DOHH2 (cell line): ENCODE measurements around the gene CACNB1.

Experiments used
- H3F3A ChIP-seq: fragments of 200-600 bp; sonication (generic), shearing (Covaris generic); 2 replicates; pipeline ENCODE4 v1.6.0; 2016; ENCODE audit warnings: antibody characterized with exemption, mild to moderate bottlenecking; ENCODE audit not compliant: control insufficient read depth, insufficient read depth
- H3K27ac ChIP-seq: fragments of 200-600 bp; sonication (generic); 2 replicates; pipeline ENCODE4 v1.5.1; 2014; ENCODE audit warnings: low read depth, mild to moderate bottlenecking, low read length, moderate library complexity
- H3K27me3 ChIP-seq: fragments of 200-600 bp; sonication (generic); 2 replicates; pipeline ENCODE4 v1.6.1; 2014; ENCODE audit warnings: mild to moderate bottlenecking, low read length, mixed read lengths; ENCODE audit not compliant: control insufficient read depth
- H3K36me3 ChIP-seq: fragments of 200-600 bp; sonication (generic); 2 replicates; pipeline ENCODE4 v1.6.1; 2014; ENCODE audit warnings: mild to moderate bottlenecking, low read length, moderate library complexity, mixed read lengths; ENCODE audit not compliant: control insufficient read depth
- H3K4me1 ChIP-seq: fragments of 200-600 bp; sonication (generic); 2 replicates; pipeline ENCODE4 v1.6.1; 2014; ENCODE audit warnings: mild to moderate bottlenecking, low read length, mixed read lengths; ENCODE audit not compliant: control insufficient read depth
- H3K4me2 ChIP-seq: fragments of 200-600 bp; sonication (generic); 2 replicates; pipeline ENCODE4 v1.6.0; 2014; ENCODE audit warnings: mild to moderate bottlenecking, low read length, moderate library complexity
- H3K4me3 ChIP-seq: fragments of 200-600 bp; sonication (generic); 2 replicates; pipeline ENCODE4 v1.5.1; 2014; ENCODE audit warnings: mild to moderate bottlenecking, low read length, mixed read lengths
- H3K79me2 ChIP-seq: fragments of 200-600 bp; sonication (generic); 2 replicates; pipeline ENCODE4 v1.6.1; 2014; ENCODE audit warnings: mild to moderate bottlenecking, low read length, mixed read lengths; ENCODE audit not compliant: control insufficient read depth
- H3K9me2 ChIP-seq: fragments of 200-600 bp; sonication (generic); replicated peaks from 2 replicates; pipeline ENCODE4 v1.6.1; 2014; ENCODE audit warnings: mild to moderate bottlenecking, low read length, mixed read lengths; ENCODE audit not compliant: control insufficient read depth
- H3K9me3 ChIP-seq: fragments of 200-600 bp; sonication (generic); 2 replicates; pipeline ENCODE4 v1.6.1; 2014; ENCODE audit warnings: antibody characterized with exemption, low read length, mixed read lengths; ENCODE audit not compliant: control insufficient read depth, insufficient read depth
- H4K20me1 ChIP-seq: fragments of 200-600 bp; sonication (generic); 2 replicates; pipeline ENCODE4 v1.6.0; 2014; ENCODE audit warnings: low read depth, mild to moderate bottlenecking, antibody characterized with exemption, low read length, moderate library complexity; ENCODE audit not compliant: control insufficient read depth, insufficient read depth
- CTCF ChIP-seq: fragments of 200-600 bp; sonication (generic); IDR thresholded peaks from one replicate; pipeline ENCODE4 v1.5.1; 2014; ENCODE audit warnings: antibody characterized with exemption, mild to moderate bottlenecking, low read depth, low read length; ENCODE audit not compliant: poor library complexity, severe bottlenecking
- EZH2phosphoT487 ChIP-seq: fragments of 200-600 bp; sonication (generic); IDR thresholded peaks from 2 replicates; pipeline ENCODE4 v1.6.1; 2017; ENCODE audit warnings: borderline replicate concordance, mild to moderate bottlenecking, antibody characterized with exemption, low read length, moderate library complexity, mixed read lengths

CACNB1 gene

GRCh38 chr17:39193346-39193745, 4.1 kb downstream of the CACNB1 start:
- Histone ChIP-seq H3K4me1 (peaks cover 23% of the 10 kb centered on the region), H3K27me3 (no peaks in the 10 kb centered on the region), H3K79me2 (peaks cover 28% of the 10 kb centered on the region), H3K4me2 (no peak overlapping the region), H3K9me3 (no peaks in the 10 kb centered on the region), H3F3A (peaks cover 4% of the 10 kb centered on the region), H3K27ac (no peak overlapping the region), H3K9me2 (no peaks in the 10 kb centered on the region), H3K4me3 (no peak overlapping the region), H3K36me3 (peaks cover 59% of the 10 kb centered on the region), H4K20me1 (peaks cover 5% of the 10 kb centered on the region; the same call in 1 of the 2 replicates)
- TF ChIP-seq EZH2phosphoT487 (no peak), CTCF (no peak)

DNA sequence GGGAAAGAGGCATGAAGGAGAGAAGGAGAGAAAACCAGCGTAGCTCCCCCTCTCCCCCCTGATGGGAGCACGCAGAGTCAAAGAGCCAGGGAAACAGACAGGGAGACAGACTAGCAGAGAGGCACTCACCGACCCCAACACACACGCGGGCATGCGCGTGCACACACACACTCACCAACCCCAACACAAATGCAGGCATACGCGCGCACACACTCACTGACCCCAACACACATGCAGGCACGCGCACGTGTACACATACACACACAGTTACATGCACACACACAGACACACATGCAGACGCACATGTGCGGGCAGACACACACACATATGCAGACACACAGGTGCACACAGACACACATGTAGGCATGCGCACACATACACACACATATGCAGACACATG, 4.6 kb downstream of the CACNB1 start:
- Histone ChIP-seq H3K27ac (no peak overlapping the region), H3K9me2 (no peaks in the 10 kb centered on the region), H3K36me3 (peaks cover 61% of the 10 kb centered on the region)

DNA sequence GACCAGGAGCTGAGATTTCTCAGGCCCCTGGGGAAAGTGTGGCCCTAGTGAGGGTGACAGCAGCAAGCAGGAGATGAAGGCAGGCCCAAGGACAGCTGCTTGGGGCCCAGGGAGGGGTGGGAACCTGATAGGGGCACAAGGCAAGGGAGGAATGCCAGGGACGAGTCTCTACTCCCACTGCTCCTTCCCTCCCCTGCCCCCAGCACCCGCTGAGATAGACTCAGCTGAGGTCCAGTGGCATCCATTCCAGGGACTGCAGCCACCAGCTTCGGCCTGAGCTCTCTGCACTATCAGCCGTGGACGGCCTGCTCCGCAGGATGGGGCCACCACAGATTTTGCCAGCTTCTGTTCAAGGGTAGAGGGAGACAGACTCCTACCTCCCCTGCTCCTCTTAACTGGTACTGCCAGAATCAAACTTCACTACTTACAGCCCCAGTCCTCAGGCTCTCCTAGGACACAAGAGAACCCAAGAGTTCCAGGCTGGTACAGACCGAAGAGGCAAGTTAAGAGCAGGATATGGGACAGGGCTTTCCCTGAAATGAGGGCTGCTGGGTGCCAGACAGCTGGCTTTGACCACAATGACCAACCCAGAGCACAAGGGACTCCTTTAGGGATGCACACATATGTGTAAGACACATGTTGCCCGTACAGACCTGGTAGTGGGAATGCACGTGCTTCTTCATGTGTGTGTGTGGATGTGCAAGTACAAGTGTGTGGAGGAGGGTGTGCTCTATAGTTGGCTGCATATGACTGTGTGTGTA, 5.5 kb downstream of the CACNB1 start:
- H4K20me1 ChIP-seq, result peaks cover 5% of the 10 kb centered on the region; the same call in 1 of the 2 replicates
- peaks cover 67% of the 10 kb centered on the region for H3K36me3 ChIP-seq
- H3F3A ChIP-seq, result no peaks in the 10 kb centered on the region
- H3K4me3 ChIP-seq, result no peak overlapping the region
- H3K9me2 ChIP-seq, result no peaks in the 10 kb centered on the region
- no peak overlapping the region for H3K4me2 ChIP-seq
- H3K27me3 ChIP-seq, result no peaks in the 10 kb centered on the region
- peaks cover 23% of the 10 kb centered on the region for H3K79me2 ChIP-seq
- peaks cover 16% of the 10 kb centered on the region for H3K4me1 ChIP-seq
- TF ChIP-seq EZH2phosphoT487 (no peak), CTCF (no peak)
- no peaks in the 10 kb centered on the region for H3K9me3 ChIP-seq
- no peak overlapping the region for H3K27ac ChIP-seq

More for the DNA sequence above, 4.6 kb downstream of the CACNB1 start:
- Histone ChIP-seq H3K9me3 (no peaks in the 10 kb centered on the region), H3K4me3 (no peak overlapping the region), H3K4me2 (no peak overlapping the region), H3K4me1 (peaks cover 18% of the 10 kb centered on the region), H3K79me2 (peaks cover 28% of the 10 kb centered on the region), H4K20me1 (peaks cover 5% of the 10 kb centered on the region; the same call in 1 of the 2 replicates), H3K27me3 (no peaks in the 10 kb centered on the region), H3F3A (no peaks in the 10 kb centered on the region)
- TF ChIP-seq CTCF, result no peak
- TF ChIP-seq EZH2phosphoT487, result no peak
